ENCODE results near the gene GPR108.
A peak's percentile ranks its signal among the peaks of the same experiment; 100 is the strongest.

GPR108 gene

DNA sequence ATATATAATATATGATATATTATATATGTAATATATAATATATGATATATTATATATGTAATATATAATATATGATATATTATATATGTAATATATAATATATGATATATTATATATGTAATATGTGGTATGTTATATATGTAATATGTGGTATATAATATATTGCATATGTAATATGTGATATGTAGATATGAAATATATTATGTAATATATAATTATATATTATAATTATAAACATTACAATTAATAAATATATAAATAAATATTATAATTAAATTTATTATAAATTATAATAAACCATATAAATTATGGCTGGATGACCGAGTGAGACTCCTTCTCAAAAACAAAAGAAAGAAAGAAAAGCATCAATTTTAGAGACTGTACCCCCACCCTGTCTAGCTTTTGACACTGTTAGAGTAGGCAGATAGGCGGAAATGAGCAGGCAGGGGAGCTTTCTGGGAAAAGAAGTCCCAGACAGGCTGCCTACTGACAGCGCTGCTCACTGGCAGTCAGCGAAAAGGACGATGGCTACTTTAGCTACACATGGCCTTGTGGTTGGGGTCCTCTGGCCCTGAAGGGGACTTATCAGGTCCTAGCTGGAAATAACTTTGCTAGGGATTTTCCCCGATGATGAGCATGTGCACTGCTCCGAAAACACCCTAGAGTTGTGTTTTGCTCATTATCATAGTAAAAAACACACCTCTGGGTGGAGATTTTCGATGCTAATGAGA is 36.6 kb downstream of the GPR108 start:
- no peak for DNase-seq

DNA sequence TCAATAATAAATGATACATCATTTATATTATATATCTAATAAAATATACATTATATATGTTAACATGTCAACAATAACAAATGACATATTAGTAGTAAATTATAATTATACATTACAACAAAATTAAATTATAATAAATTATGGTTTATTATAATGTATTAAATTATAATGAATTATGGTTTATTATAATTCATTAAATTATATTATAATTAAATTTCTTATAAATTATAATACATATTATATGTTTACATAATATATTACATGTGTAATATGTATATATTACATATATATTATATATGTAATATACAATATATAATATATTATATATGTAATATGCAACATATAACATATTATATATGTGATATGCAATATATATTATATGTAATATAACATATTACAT is 37.4 kb downstream of the GPR108 start:
- no peak for DNase-seq

GRCh38 chr19:6697291-6697690 is 40.1 kb downstream of the GPR108 start:
- DNase-seq: no peak

- DNase-seq: no peak
These were observed 41.0 kb downstream of the GPR108 start for GRCh38 chr19:6696239-6696820.

DNA sequence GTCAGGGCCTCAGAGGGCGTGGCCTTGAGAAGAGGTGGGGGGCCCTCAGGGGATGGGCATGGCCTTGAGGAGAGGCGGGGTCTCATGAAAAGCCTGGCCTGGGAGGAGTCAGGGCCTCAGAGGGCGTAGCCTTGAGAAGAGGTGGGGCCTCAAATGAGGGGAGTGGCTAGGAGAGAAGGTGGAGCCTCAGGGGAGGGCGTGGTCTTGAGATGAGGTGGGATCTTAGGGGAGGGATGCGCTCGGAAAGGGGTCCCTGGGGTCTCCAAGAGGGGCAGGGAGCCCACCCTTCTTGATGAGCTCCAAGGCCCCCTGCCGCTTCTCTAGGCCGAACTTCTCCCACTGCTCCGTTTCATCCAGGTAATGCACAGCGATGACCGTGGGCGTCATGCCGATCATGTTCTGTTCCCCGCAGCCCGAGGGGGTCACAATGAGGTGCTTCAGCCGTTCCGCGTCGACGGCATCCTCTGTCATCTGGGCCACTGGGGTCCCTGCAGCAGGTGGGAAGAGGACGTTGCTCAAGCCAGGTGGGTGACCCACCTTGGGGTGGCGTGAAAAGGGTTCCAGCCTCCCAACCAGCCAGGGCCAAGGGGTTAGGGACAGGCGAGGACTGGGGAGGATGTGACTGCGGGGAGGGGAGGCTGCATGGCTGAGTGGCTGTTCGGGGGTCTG is 43.1 kb downstream of the GPR108 start:
- DNase-seq: no peak

GRCh38 chr19:6693681-6694080 is 43.7 kb downstream of the GPR108 start:
- no peak for DNase-seq

GRCh38 chr19:6693056-6693471 is 44.3 kb downstream of the GPR108 start:
- no peak for DNase-seq

DNA sequence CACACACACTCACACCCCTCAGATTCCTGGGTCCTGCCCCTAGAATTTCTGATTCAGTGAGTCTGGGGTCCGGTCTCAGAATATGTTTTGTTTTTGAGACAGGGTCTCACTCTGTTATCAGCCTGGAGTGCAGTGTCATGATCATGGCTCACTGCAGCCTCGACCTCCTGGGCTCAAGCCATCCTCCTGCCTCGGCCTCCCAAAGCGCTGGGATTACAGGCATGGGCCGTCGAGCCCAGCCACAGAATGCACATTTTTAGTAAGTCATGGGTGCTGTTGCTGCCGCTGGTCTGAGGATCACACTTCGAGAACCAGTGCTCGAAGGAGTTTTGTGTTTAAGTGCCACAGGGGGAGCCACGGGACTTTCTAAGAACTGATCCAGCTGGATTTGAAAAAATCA is 45.4 kb downstream of the GPR108 start:
- DNase-seq: no peak

DNA sequence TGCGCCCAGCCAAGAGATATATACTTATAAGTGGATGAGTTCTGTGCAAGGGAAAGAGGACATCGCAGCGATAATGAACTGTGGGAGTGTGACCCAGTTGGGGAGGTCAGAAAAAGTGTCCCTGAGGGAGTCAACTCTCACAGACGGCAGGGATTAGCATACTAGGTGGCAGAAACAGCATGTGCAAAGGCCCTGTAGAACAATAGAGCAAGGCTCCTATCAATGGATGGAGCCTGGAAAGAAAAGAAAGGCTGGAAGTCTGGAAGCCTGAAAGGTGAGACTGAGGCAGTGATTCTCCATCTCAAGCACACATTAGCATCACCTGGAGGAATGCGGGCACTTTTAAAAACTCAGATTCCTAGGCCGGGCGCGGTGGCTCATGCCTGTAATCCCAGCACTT is 46.0 kb downstream of the GPR108 start:
- no peak for DNase-seq

- no peak for DNase-seq
These were observed 47.1 kb downstream of the GPR108 start for GRCh38 chr19:6690160-6690885.

DNA sequence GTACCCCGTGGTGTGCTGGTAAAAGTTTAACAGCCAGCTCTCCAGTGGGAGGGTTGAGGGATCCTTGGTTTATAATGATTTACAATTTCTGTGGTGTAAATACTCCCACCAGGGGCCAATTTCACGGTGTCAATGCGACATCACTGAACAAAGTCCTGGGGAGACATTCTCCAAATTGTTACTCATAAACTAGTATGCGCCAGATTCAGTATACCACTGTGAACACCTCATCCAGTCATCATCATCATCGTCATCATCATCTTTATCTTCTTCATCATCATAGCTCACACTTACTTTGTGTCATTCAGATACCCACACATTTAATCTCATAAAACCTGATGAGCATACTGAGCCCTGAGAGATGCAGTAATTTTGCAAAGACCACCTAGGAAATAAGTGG is 50.3 kb downstream of the GPR108 start:
- no peak for DNase-seq

- DNase-seq: no peak
These were observed 50.8 kb downstream of the GPR108 start for GRCh38 chr19:6686628-6686975.

DNA sequence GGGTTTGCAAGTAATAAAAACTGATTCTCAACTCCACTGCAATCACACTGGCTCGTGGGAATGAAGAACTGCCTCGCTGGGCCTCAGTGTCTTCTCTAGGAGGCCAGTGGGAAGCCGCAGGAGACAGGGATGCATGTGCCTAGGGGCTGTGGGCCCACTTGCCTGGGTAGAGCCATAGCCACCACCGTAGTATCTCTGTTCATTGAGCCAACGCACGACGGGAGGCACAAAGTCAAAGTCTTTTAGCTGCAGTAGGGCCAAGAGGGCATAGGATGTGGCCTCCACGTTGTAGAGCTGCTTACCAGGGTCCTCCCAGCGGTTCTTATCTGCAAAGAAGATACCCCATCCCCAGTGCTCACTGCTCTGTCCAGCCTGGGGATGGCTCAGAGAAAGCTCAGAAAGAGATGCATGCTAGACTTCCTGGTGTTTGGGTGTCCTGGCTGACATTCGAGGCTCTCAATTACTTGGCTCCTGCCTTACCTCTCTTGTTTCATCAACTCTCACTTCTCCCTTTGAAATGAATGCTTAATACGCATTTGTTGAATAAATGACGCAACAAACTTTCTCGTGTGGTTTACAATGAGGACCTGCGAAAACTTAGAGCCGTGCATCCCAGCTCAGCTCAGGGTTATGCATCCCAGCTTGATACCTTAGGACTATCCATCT is 51.3 kb downstream of the GPR108 start:
- DNase-seq: no peak

DNA sequence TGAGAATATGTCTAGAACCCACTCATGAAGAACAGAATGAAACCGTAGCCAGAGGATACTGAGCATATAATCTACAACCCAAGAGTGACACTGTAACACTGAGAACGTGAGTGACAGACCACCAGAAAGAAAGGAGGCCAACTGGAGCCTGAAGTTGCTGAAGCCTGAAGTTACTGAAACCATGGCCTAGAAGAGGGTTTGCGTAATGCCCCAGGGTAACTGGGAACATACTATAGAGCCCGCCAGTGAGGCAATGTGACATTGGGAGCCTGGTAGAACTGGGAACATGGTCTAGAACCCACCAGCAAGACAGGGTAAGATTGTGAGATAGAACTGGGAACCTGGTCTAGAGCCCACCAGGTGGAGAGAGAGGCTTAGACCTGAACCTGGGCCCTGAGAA is 51.9 kb downstream of the GPR108 start:
- no peak for DNase-seq

DNA sequence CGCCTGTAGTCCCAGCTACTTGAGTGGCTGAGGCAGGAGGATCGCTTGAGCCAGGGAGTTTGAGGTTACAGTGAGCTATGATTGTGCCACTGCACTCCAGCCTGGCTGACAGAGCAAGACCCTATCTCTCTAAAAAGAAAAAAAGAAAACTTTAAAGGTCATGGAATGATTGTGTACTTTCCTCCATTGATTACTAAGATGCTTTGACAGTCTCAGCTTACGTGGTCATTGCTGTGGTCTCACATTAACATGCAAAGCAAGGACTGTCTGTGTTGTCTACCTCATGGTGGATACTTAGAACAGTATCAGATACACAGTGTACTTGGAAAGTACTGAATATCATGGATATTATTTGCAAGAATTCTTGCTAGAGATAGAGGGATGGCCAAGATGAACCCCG is 53.4 kb downstream of the GPR108 start:
- DNase-seq: no peak

DNA sequence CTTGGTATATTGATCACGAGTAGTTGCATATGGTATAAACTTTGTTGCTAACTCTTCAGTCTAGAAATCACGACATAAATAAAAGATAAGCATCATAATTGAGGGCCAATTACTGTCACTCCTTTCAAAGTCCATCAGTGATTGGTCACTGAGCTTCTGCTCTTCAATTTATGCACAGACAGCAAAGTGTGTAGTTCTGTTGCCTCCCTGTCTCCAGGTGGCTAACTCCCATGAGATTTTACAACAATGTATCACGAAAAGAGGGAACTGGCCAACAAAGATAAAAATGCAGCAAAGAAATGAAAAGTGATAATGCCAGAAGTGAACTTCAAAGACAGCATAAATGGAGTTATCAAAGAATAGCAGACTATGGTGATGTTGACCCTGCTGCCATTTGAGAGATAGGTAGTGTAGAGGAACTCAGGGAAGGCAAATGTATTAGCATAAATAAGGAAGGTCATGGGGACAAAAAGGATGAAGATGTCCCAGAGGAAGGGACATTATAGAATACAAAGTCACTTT is 54.7 kb downstream of the GPR108 start:
- no peak for DNase-seq

GRCh38 chr19:6680141-6680540 is 57.2 kb downstream of the GPR108 start:
- peak; percentile 7 for DNase-seq

Measured in NCI-H2171 (cell line).